ENCODE results near the gene KCNJ9. TPM values are rescaled to one million over a fixed set of nuclear protein-coding genes. Genes with fewer than 3 reads are reported as not detected.

The KCNJ9 gene
- total RNA-seq, 2 experiments from 2014 or later = not detected

DNA sequence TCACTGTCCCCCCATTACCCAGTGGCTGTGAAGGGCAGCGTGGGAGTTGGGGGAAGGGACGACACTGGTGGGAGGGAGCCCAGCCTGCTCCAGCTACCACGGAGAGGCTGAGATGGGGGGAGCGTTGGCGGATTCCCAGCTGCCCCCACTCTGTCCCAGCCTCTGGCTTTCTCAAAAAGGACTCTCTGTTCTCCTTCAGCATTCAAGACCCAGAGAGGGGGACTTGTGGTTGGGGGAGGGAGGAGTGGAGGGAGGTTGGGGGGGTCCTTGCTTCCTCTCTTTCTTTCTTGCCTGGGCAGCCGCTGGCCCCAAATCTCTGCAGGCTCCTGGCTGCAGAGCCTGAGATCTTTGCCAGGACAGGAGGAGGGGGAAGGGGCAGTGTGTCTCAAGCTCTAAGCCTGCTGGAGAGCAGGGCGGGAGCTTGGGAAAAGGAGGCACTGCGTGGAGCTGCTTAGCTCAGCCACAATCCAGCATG lies 36.4 kb downstream of the KCNJ9 start:
- POLR2A ChIA-PET = interaction anchor here (1.1 to 1.2 kb wide), 2 partner anchors 10 to 19 kb away, joined by 3 read pairs; no protein-coding TSS in a partner anchor
- H3K36me3 Mint-ChIP-seq (ENCODE audit: low read depth) = no peaks in the 10 kb centered on the region
- H3K4me1 Mint-ChIP-seq (ENCODE audit: low read depth) = no peaks in the 10 kb centered on the region
- H3K27ac Mint-ChIP-seq = no peak overlapping the region
- DNase-seq = no peak
- H3K9me3 Mint-ChIP-seq = no peaks in the 10 kb centered on the region
- intact Hi-C loops (cut with micrococcal nuclease) = no loop called here
- H3K27me3 Mint-ChIP-seq = peaks cover 9% of the 10 kb centered on the region
- TF ChIP-seq, protein P1, sequence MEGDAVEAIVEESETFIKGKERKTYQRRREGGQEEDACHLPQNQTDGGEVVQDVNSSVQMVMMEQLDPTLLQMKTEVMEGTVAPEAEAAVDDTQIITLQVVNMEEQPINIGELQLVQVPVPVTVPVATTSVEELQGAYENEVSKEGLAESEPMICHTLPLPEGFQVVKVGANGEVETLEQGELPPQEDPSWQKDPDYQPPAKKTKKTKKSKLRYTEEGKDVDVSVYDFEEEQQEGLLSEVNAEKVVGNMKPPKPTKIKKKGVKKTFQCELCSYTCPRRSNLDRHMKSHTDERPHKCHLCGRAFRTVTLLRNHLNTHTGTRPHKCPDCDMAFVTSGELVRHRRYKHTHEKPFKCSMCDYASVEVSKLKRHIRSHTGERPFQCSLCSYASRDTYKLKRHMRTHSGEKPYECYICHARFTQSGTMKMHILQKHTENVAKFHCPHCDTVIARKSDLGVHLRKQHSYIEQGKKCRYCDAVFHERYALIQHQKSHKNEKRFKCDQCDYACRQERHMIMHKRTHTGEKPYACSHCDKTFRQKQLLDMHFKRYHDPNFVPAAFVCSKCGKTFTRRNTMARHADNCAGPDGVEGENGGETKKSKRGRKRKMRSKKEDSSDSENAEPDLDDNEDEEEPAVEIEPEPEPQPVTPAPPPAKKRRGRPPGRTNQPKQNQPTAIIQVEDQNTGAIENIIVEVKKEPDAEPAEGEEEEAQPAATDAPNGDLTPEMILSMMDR (IDR thresholded peaks at IDR 0.05) = no peak
- CTCF ChIA-PET = interaction anchor here (1.2 to 1.5 kb wide), 3 partner anchors 9 to 32 kb away, joined by 5 to 9 read pairs (median 6); no protein-coding TSS in a partner anchor
- no peak overlapping the region for H3K4me3 Mint-ChIP-seq
- ATAC-seq = no peak

DNA sequence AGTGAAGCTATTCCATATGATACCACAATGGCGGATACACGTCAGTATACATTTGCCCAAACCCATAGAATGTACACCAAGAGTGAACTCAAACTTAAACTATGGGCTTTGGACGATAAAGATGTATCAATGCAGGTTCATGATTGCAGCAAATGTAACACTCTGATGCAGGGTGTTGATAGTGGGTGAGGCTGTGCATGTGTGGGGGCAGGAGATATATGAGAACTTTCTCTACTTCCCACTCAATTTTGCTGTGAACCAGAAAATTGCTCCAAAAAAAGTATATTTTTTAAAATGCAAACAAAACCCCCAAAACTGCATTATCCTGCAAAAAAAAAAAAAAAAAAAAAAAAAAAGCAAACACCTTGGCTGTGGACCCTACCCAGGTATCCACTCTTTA lies 37.6 kb downstream of the KCNJ9 start:
- peaks cover 9% of the 10 kb centered on the region for H3K27me3 Mint-ChIP-seq
- H3K4me1 Mint-ChIP-seq (ENCODE audit: low read depth) = no peaks in the 10 kb centered on the region
- intact Hi-C loops (cut with micrococcal nuclease) = no loop called here
- no peaks in the 10 kb centered on the region for H3K9me3 Mint-ChIP-seq
- no peak for DNase-seq
- no peak overlapping the region for H3K27ac Mint-ChIP-seq
- H3K4me3 Mint-ChIP-seq = no peak overlapping the region
- TF ChIP-seq, protein P1 (IDR thresholded peaks at IDR 0.05) = no peak
- CTCF ChIA-PET = interaction anchor here (1.2 to 1.5 kb wide), 3 partner anchors 10 to 33 kb away, joined by 5 to 6 read pairs (median 6); no protein-coding TSS in a partner anchor
- no peak for ATAC-seq
- H3K36me3 Mint-ChIP-seq (ENCODE audit: low read depth) = no peaks in the 10 kb centered on the region
- POLR2A ChIA-PET = interaction anchor here (1.1 kb wide), 1 partner anchor 20 kb away, joined by 3 read pairs; no protein-coding TSS in a partner anchor

DNA sequence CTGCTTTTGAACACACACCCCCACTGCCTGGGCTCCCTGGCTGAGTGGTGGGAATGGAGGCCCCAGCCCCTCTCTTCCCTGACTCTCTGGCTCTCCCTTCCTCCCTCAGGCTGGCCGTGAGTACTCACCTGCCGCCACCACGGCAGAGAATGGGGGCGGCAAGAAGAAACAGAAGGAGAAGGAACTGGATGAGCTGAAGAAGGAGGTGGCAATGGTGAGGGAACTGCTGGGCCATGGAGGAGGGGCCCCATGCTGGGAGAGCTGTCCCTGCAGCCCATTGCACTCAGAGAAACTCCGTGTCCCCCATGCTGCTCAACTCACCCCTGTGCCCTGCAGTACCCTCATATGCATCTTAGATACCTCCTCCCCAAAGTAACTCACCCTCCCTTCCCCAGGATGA lies 39.5 kb downstream of the KCNJ9 start:
- TF ChIP-seq, protein P1 (IDR thresholded peaks at IDR 0.05) = no peak
- peaks cover 7% of the 10 kb centered on the region for H3K27me3 Mint-ChIP-seq
- POLR2A ChIA-PET = no interaction called here
- H3K27ac Mint-ChIP-seq = no peak overlapping the region
- intact Hi-C loops (cut with micrococcal nuclease) = no loop called here
- CTCF ChIA-PET = interaction anchor here (1.3 kb wide), 1 partner anchor 10 kb away, joined by 4 read pairs; no protein-coding TSS in a partner anchor
- DNase-seq = no peak
- H3K36me3 Mint-ChIP-seq (ENCODE audit: low read depth) = no peaks in the 10 kb centered on the region
- H3K9me3 Mint-ChIP-seq = no peaks in the 10 kb centered on the region
- no peak overlapping the region for H3K4me3 Mint-ChIP-seq
- ATAC-seq = no peak
- H3K4me1 Mint-ChIP-seq (ENCODE audit: low read depth) = no peaks in the 10 kb centered on the region

DNA sequence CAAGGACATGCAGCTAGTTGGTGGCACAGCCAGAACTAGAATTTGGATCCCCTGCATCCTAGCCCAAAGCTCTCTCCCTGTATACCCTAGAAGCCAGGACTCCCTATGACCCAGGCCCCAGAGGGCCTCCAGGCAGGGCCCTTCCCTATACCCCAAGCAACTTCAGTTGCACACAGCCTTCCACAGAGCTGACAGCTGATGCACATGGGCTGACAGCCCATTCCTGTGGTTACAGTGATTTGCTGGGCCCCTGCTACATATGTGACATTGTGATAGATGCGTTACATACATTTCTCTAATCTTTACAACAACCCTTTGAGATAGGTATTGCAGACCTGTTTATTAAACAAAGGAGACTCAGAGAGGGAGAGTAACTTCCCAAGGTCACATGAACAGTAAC lies 40.0 kb downstream of the KCNJ9 start:
- Mint-ChIP-seq H3K4me1 (ENCODE audit: low read depth) (no peaks in the 10 kb centered on the region), H3K4me3 (no peak overlapping the region), H3K36me3 (ENCODE audit: low read depth) (no peaks in the 10 kb centered on the region), H3K27ac (no peak overlapping the region), H3K9me3 (no peaks in the 10 kb centered on the region), H3K27me3 (peaks cover 4% of the 10 kb centered on the region)
- ChIA-PET CTCF (interaction anchor here (1.3 kb wide), 1 partner anchor 11 kb away, joined by 4 read pairs; no protein-coding TSS in a partner anchor), POLR2A (no interaction called here)
- ATAC-seq (no peak), DNase-seq (no peak)
- intact Hi-C loops (cut with micrococcal nuclease) = no loop called here
- TF ChIP-seq, protein P1 (IDR thresholded peaks at IDR 0.05) = no peak

DNA sequence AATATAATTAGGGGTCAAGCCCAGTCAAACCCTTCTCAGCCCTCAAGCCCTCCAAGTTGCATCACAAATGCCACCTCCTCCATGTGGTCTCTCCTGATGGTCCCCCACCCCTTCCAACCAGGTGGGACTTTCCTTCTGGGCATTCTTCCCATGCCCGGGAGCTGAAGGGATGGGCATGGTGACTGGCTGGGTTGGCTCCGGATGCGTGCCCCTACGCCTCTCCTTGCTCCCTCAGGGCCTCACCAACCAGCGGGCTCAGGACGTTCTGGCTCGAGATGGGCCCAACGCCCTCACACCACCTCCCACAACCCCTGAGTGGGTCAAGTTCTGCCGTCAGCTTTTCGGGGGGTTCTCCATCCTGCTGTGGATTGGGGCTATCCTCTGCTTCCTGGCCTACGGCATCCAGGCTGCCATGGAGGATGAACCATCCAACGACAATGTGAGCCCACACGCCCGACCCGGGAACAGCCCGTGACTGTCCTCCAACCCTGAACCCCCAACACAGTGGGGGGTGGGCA lies 41.7 kb downstream of the KCNJ9 start:
- ChIA-PET CTCF (interaction anchor here (1.3 kb wide), 1 partner anchor 22 kb away, joined by 4 read pairs; no protein-coding TSS in a partner anchor), POLR2A (no interaction called here)
- Mint-ChIP-seq H3K36me3 (ENCODE audit: low read depth) (no peaks in the 10 kb centered on the region), H3K27ac (no peak overlapping the region), H3K9me3 (no peaks in the 10 kb centered on the region), H3K4me3 (no peak overlapping the region), H3K4me1 (ENCODE audit: low read depth) (no peaks in the 10 kb centered on the region), H3K27me3 (no peaks in the 10 kb centered on the region)
- no peak for ATAC-seq
- TF ChIP-seq, protein P1 (IDR thresholded peaks at IDR 0.05) = no peak
- DNase-seq = no peak
- intact Hi-C loops (cut with micrococcal nuclease) = no loop called here
